HG03025 (cell line): ENCODE data around the gene PTPRN2.

Experiments used
- ATAC-seq: cut with Tn5 transposase; IDR thresholded peaks from one replicate; pipeline ENCODE4 v1.9.1; 2021; ENCODE audit warnings: mild to moderate bottlenecking, moderate library complexity; ENCODE audit not compliant: unreplicated experiment, low FRiP score

Gene PTPRN2

DNA sequence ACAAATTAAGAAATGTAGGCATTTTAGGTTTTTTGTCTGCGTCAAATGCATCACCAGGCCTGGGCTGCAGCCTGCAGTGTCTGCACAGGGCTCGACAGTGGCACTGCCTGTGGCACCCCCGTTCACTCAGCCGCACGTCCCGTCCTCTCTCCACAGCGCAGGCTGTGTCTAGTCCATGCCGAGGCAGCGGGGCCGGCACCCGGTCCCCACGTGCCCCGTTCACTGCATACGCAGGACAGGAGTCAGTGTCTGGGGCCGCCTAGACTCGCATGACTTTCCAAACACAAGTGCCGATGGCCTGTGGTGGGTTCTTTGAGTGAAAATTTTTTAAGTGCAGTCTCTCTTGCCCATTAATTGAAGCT lies 446.4 kb downstream of the PTPRN2 start:
- no peak for ATAC-seq

DNA sequence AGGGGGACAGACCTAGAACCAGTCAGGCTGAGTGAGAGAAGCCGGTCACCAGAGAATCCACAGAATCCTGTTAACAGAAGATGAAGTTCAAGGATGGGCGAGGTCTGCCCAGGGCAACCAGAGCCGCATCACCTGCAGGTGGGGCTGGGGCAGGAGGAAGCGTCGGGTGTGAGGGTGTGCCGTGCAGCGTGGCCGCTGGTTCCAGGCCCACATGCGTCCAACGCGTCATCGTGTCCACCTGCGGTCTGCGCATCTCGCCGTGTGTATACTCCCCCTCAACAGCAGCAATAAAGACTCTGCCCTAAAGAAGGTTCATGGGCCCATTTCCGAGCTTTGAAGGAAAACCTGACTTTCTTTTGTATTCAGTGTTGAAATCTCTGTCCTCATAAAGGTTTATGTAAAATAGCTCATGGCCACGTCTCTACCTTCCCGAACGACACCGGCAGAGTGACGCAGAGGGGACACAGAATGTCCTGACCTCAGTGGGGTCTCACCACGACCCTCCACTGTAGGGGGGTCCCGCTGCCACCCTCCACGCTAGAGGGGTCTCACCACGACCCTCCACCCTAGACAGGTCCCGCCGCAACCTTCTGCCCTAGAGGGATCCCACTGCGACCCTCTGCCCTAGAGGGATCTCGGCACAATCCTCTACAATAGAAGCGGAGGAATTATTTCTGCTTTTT lies 446.9 kb downstream of the PTPRN2 start:
- no peak for ATAC-seq

DNA sequence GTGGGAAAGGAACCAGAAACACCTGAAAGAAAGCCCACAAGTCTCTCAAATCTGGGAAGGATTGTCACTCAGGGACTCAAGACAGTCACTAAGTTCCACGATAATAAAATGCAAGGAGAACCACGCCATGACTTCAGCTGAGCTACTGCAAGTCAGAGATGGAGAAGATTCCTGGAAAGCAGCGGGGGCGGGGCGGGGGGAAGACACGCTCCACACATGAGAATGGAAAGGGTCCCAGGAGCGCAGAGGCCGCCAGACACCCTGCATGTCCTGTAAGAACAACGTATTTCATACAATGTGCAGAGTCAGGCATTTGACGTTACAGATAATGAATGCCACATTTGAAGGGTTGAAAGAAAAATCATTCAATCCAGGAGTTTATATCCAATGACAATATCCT lies 448.1 kb downstream of the PTPRN2 start:
- no peak for ATAC-seq

DNA sequence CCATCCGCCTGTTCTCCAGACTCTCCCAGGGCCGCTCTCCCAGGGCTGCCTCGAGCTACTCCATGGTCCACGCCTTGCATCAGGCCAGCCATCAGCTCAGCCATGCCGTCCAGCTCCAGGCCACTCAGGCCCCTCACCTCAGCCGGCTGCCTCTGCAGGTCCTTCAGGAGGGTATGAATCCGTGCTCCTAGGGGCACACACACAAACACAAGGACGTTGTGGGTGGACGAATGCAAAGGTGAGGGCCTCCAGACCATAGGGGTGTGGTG lies 449.4 kb downstream of the PTPRN2 start:
- no peak for ATAC-seq

DNA sequence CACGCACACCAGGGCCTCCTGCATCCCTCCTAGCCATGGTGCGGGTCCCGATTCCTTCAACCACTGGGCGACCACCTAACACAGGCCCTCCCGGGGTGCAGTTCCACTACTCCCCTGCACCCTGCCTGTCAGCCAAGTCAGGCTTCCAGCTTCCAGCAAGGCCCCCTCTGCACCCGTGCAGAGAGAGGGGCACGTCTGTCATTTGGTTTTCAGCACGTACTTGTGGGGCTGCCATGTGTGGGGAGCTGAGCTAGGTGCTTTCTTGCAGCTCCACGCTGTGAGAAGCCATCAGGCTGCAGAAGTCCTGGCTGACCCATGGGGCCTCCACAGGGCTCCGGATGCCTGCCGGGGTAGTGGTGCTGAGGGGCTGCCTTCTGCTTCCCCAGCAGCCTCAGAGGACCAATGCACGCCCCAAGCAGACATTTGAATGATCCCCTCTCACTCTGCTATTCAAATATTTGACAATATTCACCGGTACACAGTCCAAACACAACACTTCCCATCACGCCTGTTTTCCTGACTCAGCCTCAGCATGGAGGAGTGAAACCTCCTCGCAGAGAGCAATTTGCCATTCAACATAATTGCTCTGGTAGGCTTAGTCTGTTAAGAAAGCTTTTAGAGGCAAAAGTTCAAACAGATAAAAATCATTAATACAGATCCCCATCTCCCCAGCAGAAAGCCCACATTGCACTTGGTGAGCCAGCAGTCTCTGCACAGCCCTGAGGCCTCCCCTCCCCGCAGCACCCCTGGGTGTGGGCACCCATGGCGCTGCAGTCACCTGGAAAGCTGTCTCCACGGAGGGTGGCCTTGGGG lies 449.9 kb downstream of the PTPRN2 start:
- ATAC-seq: no peak

DNA sequence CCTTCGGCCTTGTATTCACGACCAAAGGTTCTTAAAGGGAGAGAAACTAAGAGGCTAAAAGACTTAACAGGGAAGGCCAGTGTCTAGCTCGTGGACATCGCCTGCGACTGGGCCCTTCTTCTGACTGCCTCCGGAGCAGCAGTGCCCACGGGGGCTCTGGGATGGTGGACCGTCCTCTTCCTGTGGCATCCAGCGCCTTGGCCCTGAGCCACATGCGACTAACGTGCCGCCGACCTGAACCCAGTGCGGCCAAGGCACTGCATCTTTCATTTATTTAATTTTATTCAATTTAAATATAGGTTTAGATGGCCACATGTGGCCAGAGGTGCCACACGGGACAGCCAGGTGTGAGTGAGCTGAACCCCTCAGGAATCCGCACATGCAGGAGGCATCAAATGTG lies 451.7 kb downstream of the PTPRN2 start:
- ATAC-seq: no peak

DNA sequence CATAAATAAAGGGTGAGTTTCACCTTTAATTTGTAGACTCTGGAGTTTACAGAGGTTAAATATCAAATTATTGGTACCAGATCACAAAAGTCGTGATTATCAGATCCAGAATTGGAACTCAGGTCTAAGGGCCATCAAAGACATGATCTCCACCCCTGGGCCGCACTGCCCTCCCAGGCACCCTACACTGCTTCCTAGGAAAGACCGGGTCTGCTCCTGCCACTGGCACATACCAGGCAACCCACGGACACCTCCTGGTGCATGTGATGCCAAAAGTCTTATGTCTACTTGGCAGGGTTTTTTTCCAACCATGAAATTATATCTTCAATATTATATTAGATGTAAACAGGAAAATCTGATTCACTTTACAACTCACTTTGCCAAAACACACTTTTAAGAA lies 452.8 kb downstream of the PTPRN2 start:
- no peak for ATAC-seq

DNA sequence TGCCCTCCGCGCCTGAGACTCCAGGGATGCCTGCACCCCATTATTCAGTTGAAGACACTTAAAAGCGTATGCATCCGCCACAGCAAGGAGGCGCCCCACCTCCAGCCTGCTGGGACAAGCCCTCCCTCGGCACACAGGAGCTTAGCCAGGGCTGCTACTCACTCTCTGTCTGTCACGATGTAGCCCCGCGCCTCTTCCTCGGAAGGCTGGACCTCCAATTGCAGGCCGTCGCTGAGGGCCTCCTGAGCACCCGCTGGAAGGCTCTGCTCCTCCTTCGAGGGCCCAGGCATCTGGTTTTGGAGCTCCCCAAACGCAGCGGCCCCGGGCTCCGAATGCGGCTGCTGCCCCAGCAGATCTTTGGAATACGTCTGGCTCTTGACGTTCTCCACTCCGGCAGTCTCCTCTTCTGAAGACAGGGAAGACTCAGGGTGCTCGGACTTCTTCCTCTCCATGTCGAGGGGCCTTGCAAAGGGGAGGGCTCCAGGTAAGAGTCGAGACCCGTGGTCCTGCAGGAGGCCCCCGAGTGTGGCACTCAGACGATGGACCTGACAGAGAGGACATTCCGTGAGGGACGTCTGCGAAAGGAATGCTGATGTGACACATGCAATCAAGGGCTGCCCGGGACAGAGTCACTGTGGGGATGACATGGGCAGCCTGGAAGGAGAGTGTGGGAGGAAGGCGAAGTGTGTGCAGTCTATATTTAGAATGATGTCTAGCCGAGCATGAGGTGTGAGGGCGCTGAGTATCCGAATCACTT lies 453.9 kb downstream of the PTPRN2 start:
- ATAC-seq: no peak

DNA sequence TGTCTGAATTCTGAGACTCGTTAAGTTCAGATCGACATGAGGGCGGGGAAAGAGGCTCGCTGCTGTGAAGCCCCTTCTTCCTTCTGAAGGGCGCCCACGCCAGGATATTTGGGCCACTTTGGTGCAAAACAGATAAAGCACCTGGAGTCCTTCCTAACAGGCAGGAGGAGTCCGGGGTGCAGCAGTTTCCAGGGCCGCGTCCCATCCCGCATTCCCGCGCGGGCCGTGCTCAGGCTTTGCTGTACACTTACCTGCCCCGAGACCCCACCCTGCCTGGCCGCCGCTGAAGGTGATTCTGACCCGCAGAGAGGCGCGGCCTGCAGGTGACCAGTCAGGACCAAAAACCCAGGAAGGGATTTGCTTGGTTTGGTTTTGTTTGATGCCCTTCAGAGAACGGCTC lies 454.6 kb downstream of the PTPRN2 start:
- no peak for ATAC-seq

DNA sequence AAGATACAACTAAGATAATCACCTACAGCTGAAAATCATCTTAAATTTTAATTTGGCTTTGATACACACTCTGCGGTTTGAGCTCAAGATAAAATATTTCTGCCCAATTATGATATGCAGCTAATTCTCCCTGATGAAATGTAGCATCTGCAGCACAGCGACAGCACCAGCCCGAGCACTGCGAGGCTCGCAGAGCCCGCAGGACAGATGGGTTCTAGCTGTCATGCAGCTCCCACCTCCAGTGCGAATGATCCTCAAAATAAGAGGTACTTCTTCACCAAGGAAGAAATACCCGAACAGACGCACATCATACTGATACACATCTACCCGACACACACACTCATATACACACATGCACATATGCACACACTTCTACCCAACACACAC lies 457.6 kb downstream of the PTPRN2 start:
- ATAC-seq: no peak

DNA sequence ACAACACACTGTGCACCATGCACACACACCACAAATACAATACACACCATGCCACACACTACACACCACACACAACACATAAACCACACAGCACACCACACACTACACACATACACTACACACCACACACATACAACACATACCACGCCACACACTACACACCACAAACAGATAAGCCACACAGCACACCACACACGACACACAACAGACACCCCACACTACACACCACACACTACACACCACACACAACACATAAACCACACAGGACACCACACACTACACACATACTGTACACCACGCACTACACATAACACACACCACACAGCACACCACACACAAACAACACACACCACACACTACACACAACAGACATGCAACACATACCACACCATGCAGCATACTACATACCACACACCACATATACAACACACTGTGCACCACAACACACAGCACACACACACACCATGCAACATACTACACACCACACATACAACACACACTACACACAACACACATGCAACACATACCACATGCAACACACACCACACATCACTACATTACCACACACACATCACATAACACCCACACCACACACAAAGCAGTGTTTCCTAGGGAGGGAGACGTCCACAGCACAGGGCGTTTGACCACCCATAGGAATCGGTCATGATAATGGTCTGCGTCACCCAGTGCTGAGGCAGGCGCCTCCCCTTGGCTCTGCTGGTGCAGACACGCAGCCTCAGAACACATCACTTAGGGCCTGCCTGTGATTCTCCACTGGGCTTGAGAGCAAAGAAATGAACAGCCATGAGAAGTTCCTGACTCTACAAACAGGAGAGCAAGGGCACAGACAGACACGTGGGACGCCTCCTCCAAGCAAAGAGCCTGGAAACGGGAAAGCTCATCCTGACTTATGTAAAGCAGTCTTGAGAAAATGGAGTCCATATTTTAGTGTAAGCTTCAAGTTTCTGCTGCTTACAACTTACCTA lies 458.3 kb downstream of the PTPRN2 start:
- ATAC-seq: no peak

DNA sequence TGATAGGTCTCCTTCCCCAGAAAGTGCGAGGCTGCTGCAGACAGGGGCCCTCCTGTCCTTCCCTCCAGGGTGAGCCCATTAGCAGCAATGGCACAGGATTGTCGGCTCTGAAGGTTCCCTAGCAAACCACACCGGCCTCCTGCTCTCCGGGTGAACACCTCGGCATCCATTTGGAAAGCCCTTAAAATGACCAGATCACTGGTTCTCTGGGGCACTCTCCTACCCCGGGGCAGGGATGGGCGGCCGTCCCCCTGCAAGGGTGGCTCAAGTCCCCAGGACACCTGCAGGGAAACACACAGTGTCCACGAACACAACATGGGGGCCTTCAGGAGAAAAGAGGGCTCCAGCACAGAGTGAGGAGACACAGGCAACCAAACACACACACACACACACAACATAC lies 459.1 kb downstream of the PTPRN2 start:
- ATAC-seq: no peak

DNA sequence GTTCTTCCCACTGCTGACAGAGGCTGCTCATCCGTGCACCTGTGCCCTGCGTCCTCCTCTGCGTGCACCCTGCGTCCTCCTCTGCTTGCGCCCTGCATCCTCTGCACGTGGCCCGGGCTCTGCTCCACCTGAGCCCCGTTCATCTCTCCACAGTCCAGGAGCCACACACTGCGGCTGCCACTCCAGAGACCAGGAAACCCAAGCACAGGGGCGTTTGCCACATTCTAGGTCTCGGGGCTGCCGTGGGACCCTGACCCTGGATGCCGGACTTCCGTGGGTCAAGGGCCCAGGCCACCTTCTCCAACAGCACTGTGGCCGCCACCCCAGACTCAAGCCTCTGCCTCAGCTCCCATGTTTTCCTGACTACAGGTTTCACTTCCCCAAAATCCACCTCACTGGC lies 460.4 kb downstream of the PTPRN2 start:
- ATAC-seq: no peak

DNA sequence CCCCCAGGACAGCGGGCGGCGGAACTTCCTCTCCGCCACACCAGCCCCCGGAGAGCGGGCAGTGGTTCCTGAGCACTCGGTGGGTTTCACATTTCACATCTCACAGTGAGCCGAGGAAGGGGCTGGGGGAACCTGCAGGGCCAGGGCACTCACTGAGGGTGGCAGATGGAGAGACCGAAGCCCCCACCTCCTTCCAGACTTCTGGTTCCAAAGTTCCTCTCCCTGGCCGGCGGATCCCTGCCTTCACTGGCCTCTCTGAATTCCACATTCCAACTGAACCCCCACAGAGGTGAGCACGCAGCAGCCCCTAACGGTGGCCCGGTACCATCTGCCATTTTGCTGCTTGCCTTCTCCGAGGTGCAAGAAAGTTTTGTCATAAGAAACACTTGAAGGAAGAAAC lies 461.0 kb downstream of the PTPRN2 start:
- no peak for ATAC-seq

DNA sequence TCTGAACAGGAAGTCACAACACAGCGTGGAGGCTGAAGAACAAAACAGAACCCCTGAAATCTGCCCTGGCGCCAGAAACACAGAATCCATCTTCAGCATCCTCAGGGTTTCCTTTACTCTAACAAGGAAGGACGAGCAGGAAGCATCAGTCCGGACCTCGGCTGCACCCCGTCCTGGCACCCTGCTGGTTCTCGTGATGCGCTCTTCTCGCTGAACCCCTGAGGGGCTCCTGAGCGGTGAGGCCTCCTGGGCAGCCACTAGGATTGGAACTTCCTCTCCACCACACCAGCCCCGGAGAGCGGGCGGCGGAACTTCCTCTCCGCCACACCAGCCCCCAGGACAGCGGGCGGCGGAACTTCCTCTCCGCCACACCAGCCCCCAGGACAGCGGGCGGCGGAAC lies 461.9 kb downstream of the PTPRN2 start:
- ATAC-seq: no peak

DNA sequence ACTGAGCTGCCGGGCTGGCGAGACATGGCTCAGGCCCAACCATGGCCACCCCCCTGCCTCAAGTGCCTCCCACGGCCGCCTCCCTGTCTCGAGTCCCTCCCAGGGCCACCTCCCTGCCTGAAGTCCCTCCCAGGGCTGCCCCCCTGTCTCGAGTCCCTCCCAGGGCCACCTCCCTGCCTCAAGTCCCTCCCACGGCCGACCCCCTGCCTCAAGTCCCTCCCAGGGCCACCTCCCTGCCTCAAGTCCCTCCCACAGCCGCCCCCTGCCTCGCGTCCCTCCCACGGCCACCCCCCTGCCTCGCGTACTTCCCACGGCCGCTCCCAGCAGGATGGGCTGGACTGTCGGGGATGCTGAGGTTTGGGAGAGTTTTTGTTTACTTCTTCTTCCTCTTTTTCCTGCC lies 462.5 kb downstream of the PTPRN2 start:
- ATAC-seq: no peak

DNA sequence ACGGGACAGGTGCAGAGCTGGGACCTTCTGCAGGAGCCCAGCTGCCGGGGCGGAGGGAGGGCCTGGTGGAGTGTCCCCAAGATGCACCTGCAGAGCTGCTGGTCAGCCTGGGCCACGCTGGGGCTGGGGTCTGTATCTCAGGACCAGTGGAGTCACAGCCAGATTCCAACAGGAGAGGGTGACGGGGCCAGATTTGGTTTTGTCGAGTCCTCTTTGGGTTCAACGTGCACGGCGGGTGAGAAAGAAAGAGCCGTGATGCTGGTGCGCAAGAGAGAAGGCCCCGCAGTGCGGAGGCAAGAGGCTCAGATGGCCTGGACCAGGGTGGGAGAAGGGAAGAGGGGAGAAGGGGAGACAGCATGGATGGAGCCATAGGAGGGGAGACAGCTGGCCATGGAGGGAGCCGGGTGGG lies 462.9 kb downstream of the PTPRN2 start:
- ATAC-seq: no peak

DNA sequence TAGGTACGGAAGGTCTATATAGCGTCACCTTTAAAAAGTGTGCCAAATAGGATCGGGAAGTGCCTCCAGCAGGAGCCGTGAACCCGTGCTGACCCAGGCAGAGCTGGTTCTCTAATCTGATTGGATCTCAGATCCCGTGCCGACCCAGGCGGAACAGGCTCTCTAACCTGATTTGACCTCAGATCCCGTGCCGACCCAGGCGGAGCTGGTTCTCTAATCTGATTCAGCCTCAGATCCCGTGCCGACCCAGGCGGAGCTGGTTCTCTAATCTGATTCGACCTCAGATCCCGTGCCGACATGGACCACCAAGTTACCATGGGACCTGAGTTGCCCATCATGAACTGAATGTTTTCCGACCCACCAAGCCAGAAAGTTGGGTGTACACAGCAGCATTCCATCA lies 463.9 kb downstream of the PTPRN2 start:
- ATAC-seq: no peak

DNA sequence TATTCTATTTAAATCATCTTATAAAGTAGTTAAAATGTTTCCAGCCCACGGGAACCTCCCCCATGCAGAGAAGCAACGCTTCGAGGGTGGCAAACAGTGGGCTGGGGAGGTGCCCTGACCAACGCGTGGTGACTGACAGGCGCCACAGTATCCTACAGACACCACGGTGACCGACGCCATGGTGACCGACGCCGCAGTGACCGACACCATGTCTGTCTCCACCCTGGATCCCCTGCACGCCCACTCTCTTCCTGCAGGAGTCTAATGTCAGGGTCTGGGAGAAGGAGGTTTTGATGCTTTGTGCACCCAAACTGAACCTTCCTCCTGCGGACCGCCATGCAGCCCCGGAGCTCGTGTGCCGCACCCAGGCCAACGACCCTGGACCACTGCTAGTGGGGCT lies 464.4 kb downstream of the PTPRN2 start:
- ATAC-seq: no peak

DNA sequence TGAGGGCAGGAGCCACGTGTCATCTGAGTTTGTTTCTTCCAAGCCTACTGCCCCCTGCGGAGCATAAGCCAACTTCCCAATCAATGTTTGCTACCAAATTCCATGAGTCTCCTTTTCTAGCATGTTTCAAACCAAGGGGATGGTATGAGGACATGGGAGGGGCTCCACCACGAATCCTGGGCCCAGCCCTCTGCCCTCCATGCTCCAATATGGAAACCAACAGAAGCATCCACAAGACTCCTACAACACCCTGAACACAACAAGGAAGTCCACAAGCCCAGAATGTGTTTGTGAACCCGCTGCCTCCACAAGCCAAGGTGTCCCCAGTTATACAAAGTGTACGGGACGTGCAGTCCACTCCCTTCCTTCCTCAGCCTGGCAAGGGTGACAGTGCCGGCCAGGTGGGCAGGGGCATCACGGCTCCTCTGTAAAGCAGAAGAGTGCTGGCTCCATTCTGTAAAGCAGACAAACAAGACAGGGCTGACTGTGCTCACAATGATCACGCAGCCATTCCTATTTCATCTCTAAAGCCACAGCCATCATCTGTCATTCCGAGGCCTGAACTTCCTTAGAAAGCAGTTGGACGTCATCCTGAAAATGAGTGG lies 466.1 kb downstream of the PTPRN2 start:
- ATAC-seq: no peak
